ENCODE results near the gene TCEAL1.
"Not testable (repeated sequence)": the region's sequence is repeated elsewhere in the genome, so short reads cannot be mapped to it uniquely, and the experiment has no call there.

Gene TCEAL1

GRCh38 chrX:103628386-103629317 is at the start of gene TCEAL1:
Gene TCEAL1, plus strand, starts transcription at chrX:103628975. Its CDS starts 942 bp downstream, at chrX:103629917.
- no peak for DNase-seq

DNA sequence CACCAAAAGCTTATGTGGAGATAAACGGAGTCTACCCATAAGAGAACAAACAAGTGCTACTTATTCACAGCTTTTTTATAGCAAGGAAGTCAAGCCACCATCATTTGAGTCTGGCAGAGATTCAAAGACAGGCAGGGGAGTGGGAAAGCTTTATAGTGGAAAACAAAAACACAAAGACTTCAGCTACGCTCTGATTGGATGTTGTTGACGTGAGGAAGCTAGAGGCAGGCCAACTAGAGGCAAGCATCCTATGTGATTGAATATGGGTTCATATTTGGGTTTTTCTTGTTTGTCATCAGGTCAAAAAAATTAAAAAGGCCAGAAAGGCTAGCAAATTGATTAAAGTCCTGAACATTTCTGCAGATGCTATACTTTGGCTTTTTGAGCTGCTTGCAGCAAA is 44.2 kb upstream of the TCEAL1 start:
- no peak for DNase-seq

DNA sequence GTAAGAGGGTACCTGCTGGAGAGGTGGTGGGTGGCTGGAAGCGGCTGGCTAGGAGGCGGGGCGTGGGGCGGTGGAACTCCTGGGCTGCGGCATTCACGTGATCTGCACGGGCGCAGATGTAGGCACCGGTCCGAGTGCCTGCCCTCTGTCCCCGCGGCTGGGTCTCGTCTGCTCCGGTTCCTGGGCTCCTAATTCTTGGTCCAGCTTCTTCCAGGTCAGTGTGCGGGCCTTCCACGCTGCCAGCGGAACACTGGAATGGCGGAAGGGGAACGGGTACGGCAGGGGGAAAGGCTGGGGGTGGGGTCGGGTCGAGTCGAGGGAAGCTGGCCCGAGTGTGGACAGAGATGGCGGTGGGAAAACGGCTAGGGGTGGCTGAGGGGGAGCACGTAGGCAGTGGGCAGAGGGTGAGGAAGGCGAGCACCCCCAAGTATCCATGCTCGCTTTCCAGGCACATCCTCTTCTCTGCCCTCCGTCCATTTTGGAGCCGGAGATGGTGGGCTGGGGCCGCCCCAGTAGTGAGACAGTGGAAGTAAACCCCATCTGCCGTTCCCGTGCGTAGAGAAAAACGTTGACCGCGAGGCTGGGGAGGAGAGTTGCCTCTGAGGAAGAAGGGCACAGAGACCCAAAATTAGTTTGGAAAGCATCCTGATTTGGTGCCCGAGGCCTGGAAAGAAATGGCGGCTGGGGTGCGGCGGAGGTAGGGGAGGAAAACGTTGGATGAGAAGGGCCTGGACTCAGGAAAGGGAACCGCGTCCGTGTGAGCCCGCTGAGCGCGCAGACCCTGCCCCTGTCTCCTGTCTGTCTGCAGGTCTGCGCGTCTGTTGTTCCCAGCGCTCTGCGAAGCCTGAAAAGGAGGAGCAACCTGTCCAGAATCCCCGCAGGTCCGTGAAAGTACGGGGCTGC is 43.1 kb upstream of the TCEAL1 start, which contains the start of gene TCEAL4:
Gene TCEAL4 (plus strand): TSS at position 105 of the 903 bp plus-strand sequence. CDS start 1,161 bp downstream, outside the sequence.
- no peak for DNase-seq

DNA sequence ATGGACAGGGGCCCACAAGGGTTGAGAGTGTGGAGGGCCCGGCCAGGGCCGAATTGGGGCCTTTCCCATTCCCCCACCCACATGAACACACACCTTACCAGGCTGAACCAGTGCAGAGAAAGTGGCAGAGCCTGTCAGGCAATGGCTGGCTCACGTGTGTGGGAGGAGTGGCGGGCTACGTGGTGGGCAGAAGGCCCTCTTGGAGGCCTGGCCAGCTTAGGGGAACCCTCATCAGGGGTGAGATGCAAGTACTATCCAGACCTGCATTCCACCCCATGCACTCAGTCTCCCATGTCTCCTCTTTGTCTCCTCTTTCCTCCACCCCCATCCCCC is 42.5 kb upstream of the TCEAL1 start:
- no peak for DNase-seq

DNA sequence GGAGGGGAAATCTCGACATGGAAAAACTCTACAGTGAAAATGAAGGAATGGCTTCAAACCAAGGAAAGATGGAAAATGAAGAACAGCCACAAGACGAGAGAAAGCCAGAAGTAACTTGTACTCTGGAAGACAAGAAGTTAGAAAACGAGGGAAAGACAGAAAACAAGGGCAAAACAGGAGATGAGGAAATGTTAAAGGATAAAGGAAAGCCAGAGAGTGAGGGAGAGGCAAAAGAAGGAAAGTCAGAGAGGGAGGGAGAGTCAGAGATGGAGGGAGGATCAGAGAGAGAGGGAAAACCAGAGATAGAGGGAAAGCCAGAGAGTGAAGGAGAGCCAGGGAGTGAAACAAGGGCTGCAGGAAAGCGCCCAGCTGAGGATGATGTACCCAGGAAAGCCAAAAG is 42.1 kb upstream of the TCEAL1 start:
- DNase-seq = no peak

DNA sequence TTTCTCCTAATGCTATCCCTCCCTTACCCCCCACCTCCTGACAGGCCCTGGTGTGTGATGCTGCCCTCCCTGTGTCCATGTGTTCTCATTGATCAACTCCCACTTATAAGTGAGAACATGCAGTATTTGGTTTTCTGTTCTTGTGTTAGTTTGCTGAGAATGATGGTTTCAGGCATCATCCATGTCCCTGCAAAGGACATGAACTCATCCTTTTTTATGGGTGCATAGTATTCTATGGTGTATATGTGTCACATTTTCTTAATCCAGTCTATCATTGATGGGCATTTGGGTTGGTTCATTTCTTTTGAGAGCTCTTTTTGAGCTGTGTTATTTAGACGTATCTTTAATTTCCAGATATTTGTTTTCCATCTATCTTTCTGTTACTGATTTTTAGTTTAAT is 36.5 kb upstream of the TCEAL1 start:
- not testable (repeated sequence) for DNase-seq

GRCh38 chrX:103595202-103595601 is 33.6 kb upstream of the TCEAL1 start:
- DNase-seq = not testable (repeated sequence)

DNA sequence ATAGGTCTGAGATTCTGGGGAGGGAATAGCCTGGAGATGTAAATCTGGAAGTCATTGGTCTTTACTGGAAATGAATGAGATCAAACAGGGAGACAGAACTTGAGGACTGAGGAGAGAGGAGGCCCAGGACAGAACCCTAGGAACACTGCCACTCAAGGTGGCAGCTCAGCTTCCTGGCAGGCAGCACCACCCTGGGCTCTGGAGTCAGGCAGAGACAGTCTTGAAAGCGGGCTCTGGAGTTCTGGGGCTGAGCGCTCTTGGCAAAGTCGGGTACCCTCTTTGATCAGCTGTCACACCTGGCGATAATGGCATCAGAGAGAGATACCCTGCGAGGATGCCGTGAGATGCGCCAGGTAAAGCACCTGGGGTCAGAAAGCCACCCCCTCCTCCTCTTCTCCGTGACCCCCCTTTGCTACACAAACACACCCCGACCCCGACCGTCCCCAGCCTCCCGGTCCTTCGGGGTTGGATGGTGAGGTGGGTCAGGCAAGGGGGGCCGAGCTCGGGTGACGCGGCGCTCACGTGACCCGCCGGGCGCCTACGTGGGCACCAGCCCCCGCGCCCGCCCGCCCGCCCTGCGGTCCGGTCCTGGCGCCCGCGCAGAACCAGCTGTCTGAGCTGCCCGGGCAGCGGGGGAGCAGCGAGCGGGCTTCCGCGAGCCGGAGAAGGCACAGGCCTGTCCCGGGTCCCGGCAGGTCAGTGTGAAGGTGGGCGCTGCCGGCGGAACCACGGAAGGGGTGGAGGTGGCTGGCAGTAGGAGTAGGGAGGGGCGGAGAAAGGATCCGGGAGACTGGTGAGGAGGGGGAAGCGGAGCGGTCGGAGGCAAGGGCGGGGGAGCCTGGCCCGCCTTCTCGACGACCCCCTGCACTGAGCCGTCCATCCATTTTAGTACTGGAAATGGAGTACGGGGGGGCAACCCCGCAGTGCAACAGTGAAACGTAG is 21.1 kb upstream of the TCEAL1 start, which contains the start of gene TCEAL3:
Gene TCEAL3 (plus strand): TSS at position 600 of the 942 bp plus-strand sequence. CDS start 1,102 bp downstream, outside the sequence.
- DNase-seq = no peak

GRCh38 chrX:103608306-103608963 is 20.3 kb upstream of the TCEAL1 start:
- no peak for DNase-seq

GRCh38 chrX:103610282-103610681 is 18.5 kb upstream of the TCEAL1 start:
- no peak for DNase-seq

DNA sequence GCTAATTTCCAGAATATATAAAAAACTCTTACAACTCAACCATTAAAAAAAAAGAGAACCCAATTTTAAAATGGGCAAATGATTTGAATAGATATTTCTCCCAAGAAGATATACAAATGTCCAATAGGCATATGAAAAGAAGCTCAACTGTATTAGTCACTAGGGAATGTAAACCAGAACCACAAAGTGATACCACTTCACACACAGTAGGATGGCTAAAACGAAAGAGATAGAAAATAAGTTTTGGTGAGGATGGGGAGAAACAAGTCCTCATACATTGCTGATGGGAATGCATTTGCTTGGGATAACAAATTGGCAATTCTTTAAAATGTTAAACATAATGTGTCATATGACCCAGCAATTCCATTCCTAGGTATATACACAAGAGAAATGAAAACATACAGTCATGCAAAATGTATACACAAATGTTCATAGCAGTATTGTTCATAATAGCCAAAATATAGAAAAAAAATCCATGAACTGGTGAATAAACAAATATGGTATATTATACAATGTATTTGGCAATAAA is 15.3 kb upstream of the TCEAL1 start:
- DNase-seq = no peak

GRCh38 chrX:103614999-103615398 is 13.8 kb upstream of the TCEAL1 start:
- DNase-seq = no peak

- no peak for DNase-seq
Observed at GRCh38 chrX:103615781-103616371, 12.9 kb upstream of the TCEAL1 start.

GRCh38 chrX:103616676-103617186 is 12.0 kb upstream of the TCEAL1 start:
- no peak for DNase-seq

DNA sequence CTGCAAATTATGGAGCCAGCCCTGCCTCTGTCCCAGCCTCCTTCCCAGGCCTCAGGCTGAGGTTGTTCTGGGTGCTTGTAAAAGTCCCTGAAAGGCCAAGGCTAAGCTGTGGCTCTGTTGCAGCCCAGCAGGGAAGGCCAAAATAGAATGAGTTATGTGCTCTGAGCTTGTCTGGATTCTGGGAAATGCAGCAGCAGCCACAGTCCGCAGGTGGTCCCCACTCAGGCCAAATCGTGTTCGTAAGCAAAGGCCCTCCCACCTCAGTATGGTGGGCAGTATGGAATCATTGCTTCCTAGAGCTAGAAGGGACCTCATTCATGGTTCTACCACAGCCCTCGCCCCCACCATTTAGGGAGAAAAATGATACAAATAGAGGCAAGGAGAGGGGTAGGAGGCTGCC is 4.7 kb upstream of the TCEAL1 start:
- DNase-seq = no peak

DNA sequence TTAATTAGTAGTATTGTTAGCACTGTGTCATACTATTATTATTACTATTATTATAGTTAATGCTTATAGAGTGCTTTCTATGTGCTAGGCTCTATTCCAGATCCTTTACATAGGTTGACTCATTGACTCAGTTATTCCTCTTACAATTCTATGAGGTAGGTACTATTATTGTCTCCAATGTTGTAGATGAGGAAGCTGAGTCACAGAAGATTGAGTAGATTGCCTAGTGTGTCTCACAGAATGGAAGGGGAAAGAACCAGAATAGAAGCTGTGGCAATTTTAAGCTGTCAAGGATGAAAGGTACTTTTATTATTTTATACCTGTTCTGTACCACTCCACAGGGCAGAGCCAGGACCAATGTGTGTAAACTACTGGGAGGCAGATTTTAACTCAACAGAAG is 1.9 kb upstream of the TCEAL1 start:
- DNase-seq = no peak

DNA sequence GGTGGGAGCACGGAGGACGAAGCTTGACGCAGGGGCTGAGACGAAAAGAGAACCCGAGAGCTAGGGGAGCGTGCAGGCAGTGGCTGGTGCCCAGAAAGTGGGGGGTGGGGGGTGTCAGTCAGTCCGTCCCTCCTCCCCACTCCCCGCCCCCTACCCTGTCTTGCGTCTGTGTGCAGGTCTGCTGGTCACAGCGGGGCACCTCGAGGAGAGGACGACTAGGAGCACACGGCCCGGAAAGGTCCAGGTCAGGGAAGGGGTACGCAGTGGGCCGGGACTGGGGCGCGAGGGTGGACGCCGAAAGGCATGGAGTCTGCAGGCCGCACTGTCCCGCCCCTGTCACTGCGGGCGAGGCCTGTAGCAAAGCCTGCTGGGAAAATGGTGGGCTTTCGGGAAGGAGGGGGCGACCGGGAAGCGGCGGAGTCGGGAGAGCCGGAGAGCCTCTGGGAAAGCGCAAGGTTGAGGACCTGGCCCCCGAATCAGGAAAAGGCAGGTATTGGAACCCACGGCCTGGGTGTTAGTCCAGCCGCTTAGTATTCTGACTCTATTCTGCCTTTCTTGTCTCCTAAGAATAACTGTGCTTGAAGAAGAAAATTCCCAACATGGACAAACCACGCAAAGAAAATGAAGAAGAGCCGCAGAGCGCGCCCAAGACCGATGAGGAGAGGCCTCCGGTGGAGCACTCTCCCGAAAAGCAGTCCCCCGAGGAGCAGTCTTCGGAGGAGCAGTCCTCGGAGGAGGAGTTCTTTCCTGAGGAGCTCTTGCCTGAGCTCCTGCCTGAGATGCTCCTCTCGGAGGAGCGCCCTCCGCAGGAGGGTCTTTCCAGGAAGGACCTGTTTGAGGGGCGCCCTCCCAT is 769 bp downstream of the TCEAL1 start:
- no peak for DNase-seq

DNA sequence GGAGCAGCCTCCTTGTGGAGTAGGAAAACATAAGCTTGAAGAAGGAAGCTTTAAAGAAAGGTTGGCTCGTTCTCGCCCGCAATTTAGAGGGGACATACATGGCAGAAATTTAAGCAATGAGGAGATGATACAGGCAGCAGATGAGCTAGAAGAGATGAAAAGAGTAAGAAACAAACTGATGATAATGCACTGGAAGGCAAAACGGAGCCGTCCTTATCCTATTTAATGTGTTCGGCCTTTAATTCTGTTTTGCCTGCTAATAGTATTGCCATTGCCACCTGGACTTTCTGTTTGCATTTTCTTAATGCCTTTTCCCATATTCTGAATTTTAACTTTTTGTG is 1.4 kb downstream of the TCEAL1 start:
- DNase-seq = no peak

DNA sequence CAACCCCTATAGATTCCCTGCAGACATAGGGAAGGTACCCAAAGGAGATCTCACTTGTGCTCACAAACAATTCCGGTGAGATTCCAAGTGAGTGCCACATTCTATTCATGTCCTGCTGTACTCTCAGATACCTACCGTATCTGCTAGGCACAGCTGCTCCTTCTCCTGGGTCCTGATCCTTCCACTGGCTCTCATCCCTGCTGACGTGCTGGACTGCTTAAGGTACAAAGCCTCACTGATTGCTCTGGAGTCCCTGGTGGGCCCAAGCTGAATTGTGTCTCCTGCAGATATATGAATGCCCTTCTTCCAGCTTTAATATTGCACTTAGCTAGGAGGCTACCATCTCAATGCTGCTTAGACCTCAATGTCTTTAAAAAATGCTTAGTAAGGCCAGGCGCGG is 2.4 kb downstream of the TCEAL1 start:
- no peak for DNase-seq

DNA sequence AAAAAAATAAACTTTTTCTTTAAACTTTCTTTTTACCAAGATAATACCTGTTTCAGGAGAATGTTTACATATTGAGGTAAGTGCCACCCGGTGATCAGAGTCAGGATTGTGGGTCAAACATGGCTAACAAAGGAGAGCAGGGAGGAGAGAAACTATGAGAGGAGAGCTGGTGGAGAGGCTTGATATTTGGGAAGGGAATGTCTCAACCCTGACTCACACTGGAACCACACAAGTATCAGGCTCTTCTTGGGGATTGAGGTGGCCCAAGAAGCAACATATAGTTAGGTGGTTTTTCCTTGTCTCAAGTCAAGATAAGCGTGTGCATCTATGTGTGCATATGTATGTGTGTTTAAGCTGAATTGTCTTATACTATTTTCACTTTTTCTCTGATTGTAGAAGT is 6.7 kb downstream of the TCEAL1 start:
- DNase-seq = no peak
